HL-60/S4 treated with phorbol 12-myristate 13-acetate at 8.2 ng/mL for 4 days and 3 days (cell line): ENCODE results near the gene ARHGAP19.
"Not testable (repeated sequence)": the region's sequence is repeated elsewhere in the genome, so short reads cannot be mapped to it uniquely, and the experiment has no call there.

Experiments used
- in situ Hi-C: fragments of 300-500 bp; cut with MboI; formaldehyde crosslinking; loops from 2 replicates; pipeline ENCODE4 v1.15.0; 2022; ENCODE audit warnings: low sequenced_read_pairs

ARHGAP19 gene

DNA sequence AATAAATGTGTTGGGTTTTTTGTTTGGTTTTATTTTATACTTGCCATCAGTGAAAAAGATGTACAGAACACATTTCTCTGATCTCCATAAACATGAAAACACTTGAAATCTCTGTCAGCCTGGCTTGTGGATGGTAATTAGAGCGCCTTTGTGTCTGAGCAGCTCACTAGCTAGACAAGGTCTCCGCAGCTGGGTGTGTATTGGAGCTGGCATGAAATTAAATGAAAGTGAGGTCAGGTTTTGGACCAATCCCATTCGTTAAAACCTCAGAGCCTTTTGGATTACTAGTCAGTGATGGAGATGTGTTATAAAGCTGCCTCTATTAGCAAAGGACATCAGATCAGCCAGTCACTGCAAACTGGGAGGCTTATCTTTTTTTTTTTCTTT is 29.4 kb upstream of the ARHGAP19 start:
- in situ Hi-C loops: no loop called here

DNA sequence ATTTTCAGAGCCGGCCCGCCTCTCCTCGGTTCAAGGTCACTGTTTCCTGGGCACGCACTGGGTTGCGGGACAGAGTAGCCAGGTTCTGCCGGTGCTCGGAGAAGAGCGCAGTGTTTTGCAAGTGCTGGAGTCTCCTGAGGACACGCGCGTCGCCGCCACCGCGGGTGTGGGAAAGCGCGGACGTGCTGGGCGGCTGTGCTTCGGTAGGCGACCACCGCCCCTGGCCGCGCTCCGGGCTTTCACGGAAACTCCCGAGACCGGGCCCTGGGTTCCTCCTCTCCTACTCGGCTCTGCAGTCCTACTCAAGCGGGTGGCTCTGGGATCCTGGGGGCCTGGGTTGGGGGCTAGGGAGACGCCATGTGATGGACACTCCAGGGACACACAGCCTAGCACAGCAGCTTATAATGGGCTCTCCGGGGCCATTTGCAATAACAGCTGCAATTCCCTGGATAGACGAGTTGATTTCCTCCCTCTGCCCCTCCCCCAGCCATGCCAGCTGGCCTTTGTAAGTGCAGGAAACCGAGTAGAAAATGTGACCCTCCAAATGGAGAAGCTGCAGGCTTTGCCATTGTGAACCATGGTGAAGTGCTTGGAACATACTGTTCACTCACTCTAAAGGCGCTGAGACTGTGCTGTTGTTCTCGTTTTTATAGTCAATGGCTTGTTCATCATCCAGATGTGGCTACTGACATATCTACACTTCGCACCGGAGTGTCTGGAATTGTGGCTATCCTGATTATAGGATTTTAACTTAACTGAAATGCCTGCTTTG is 28.8 kb upstream of the ARHGAP19 start:
- in situ Hi-C loops: no loop called here

DNA sequence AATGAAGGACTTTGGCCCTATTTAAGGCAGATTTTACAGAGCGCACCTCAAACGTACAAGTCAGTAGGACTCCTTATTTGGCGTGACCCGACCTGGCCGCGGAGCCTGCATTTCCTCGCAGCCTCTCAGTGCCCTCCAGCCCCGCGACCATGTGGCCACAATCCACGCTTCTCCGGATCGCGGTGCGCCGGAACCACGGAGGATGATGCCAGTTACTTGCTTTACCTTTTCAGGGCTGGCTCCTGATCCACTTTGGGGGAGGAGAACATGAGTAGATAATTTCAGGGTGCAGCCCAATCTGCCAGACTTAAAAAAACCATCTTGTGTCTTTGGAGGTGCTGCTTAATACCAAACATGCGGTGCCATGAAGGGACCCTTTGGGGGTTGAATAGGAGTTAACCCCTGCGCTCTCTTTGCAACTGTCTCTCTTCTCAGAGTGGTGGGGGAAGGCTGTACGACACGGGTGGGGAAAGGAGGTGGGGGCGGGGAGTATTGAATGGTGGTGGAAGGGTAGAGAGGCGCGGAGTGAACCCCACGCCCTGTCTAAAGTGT is 28.1 kb upstream of the ARHGAP19 start:
- in situ Hi-C loops: no loop called here

DNA sequence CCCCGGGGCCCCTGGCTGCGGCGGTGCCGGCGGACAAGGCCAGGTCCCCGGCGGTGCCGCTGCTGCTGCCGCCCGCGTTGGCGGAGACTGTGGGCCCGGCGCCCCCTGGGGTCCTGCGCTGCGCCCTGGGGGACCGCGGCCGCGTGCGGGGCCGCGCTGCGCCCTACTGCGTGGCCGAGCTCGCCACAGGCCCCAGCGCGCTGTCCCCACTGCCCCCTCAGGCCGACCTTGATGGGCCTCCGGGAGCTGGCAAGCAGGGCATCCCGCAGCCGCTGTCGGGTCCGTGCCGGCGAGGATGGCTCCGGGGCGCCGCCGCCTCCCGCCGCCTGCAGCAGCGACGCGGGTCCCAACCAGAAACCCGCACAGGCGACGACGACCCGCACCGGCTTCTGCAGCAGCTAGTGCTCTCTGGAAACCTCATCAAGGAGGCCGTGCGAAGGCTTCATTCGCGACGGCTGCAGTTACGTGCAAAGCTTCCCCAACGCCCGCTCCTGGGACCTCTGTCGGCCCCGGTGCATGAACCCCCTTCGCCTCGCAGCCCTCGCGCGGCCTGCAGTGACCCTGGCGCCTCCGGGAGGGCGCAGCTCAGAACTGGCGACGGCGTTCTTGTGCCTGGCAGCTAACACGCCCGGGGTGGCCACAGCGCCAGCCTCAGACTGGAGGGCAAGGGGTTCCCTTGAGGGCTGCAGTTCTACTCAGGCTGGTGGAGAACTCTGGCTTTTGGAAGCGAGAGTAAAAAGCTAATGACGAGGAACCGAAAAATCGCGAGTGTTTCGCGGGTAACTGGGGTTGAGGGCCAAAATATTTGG is 27.4 kb upstream of the ARHGAP19 start:
- in situ Hi-C loops: no loop called here

DNA sequence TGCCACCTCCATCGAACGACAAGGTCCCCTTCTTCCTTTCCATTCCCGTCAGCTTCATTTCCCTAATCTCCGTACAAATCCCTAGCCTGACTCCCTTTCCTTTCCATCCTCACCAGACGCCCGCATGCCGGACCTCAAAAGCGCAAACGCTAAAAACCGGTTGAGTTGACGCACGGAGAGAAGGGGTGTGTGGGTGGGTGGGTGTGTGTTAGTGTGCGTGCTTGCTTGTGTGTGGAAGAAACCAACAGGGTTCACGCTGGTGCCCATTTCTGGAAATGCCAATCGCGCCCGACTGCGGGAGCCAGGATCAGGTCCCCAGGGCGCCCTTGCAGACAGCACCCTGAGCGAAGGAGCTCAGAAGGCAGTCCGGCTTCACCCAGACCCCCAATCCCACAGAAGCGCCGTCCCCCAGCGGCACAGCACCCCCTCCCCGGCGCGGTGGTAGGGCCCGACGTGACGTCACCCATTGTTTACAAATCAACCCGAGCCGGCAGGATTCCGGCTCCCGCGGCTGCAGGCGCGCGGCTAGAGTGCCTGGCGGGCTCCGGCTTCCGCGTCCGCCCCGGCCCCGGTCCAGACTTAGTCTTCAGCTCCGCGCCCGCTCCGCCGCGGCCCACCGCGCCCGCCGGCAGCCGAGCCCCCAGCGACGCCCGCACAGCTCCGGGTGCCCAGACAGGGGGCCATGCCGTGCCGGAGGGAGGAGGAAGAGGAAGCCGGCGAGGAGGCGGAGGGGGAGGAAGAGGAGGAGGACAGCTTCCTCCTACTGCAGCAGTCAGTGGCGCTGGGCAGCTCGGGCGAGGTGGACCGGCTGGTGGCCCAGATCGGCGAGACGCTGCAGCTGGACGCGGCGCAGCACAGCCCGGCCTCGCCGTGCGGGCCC is 26.6 kb upstream of the ARHGAP19 start, which contains the start of gene FRAT1:
FRAT1 (plus strand) TSS at position 500 of the 880 bp plus-strand sequence; CDS start at position 683, 183 bp downstream.
- in situ Hi-C loops: no loop called here

DNA sequence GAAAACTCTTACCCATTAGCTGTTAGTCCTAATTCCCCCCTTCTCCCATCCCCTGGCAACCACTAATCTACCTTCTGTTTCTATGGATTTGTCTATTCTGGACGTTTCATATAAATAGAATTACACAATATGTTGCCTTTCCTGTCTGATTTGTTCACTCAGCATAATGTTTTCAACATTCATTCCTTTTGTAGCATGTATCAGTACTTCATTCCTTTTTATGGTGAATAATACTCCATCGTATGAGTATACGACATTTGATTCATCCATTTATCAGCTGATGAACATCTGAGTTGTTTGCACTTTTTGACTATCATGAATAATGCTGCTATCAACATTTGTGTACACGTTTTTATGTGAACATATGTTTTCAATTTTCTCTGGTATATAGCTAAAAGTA is 22.2 kb upstream of the ARHGAP19 start:
- in situ Hi-C loops: no loop called here

DNA sequence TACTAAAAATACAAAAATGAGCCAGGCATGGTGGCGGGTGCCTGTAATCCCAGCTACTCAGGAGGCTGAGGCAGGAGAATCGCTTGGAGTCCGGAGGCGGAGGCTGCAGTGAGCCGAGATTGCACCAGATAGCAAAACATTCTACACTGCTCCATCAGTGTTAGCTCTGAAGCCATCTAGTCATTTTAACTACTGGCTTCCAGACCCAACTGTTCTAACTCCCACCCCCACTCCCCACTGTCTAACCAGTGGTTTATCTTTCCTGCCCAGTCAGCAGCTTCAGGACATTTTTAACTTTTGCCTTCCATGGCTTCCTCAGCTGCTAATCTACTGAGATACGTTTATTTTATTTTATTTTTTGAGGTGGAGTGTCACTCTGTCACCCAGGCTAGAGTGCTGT is 20.5 kb upstream of the ARHGAP19 start:
- in situ Hi-C loops: no loop called here

DNA sequence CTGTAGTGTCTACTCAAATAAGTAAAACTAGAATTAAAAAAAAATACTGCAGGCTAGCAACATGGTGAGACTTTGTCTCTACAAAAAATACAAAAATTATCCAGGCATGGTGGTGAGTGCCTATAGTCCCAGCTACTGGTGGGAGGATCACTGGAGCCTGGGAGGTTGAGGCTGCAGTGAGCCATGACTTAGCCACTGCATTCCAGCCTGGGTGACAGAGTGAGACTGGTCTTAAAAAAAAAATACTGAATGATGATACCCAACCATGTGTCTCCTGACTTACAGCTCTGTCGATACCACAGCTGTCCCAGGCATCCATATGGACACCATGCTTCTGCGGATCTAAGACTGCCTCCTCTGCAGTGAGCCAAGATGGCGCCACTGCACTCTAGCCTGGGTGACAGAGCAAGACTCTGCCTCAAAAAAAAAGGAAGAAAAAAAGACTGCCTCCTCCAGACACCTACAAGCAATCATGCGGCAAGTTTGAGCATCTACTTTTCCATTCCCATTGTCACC is 18.7 kb upstream of the ARHGAP19 start:
- in situ Hi-C loops: no loop called here

DNA sequence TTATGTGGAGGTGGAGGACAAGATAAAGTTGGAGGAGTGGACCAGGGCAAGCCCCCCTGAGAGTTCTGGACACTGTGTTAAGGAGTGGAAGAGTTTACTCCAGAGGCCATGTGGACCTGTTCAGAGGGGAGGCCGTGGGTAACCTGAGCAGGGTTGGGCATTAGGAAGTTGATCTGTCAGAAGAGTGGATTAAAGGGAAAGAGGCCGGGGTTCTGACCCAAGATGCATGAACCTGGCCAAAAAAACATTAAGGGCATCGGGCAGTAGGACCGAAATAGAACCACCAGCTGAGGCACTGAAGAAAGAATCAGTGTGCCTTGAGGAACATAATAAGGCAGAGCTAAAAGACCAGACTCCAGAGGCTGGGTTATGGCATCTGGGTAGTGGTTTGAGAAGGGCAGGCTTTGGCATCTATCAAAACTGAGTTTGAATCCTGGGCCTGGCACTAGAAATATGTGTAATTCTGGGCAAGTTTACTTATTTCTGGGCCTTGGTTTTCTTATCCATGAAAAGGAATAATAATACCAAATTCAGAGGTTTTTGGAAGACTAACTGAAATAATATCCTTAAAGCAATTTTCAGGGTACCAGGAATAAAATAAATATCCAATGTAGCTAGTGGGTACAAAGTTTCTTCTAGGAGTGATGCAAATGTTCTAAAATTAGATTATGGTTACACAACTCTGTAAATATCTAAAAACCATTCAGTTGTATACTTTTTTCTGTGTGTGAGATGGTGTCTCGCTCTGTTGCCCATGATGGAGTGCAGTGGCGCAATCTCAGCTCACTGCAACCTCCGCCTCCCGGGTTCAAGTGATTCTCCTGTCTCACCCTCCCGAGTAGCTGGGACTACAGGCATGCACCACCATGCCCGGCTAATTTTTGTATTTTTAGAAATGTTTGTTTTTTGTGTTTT is 15.7 kb upstream of the ARHGAP19 start:
- in situ Hi-C loops: no loop called here

DNA sequence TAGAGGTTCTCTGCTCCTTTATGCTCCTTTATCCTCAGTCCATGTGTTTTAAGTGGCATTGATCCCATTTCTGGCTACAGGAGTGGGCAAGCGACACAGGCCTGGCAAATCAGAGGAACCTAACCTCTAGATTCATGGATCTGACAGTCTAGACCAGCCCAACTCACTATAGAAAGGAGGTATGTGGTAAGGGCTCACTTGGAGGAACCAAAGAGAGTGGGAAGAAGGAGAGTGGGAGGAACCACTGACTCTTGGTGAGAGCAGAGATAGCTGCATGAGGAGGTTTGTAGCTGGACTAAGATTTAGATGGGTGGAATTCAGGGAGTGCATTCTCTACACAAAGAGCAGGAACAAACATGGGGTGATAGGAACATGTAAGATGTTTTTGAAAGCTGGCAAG is 15.0 kb upstream of the ARHGAP19 start:
- in situ Hi-C loops: no loop called here

DNA sequence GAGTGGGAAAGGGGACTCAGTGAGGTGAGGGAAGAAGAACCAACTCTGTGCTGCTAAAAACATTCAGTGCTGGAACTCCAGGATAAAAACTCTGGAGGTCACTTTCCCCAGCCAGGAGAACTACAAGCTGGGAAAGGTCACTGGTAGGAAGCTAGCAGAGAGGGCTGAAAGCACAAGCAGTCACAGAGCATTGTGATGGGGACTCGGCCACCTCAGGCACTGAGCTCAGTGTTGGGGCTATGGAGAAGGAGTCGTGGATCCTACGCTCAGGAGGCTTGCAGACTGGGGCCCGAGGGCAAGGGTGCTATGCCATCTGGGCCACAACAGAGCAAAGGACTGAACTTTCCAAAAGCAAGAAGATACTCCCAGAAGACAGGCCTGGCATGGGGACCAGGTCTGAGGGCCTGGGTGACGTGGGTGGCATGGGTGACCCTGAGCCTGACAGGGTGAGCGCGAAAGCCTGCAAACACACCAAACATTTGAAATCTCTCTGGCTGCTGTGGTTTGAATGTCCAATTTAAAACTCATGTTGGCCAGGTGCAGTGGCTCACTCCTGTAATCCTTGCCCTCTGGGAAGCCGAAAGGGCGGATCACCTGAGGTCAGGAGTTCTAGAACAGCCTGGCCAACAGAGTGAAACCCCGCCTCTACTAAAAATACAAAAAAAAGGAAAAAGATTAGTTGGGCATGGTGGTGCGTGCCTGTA is 9.8 kb upstream of the ARHGAP19 start:
- in situ Hi-C loops: no loop called here

DNA sequence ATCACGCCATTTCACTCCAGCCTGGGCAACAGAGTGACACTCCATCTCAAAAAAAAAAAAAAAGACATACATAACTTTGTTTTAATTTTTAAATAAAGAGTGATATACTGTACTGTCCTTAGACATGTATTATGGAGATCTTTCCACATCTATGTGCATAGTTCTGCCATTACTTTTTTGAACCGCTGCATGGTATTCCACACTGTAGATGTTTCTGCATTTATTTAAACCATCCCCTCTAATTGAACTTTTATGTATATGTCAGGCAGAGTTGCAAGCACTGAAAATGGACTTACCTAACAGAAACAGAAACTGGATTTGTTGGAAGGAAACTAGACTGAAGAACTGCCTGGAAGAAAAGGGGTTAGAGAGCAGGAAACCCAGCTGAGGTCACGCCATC is 8.5 kb upstream of the ARHGAP19 start:
- in situ Hi-C loops: no loop called here

DNA sequence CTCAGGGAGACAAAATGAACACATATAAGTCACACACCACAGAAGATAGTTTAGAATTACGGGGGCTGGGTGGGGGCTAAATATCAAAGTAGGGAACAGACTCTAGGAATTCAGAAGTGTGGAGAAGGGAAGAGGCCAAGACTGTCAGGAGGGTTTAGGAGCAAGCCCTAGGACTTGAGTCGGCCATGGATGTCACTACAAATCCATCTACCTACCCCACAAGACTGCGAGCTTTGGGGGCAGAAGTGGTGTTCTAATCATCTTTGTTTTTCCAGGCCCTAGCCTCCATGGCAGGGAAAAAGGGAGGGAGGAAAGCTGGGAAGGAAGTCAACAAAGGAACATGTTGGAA is 5.8 kb upstream of the ARHGAP19 start:
- in situ Hi-C loops: no loop called here

DNA sequence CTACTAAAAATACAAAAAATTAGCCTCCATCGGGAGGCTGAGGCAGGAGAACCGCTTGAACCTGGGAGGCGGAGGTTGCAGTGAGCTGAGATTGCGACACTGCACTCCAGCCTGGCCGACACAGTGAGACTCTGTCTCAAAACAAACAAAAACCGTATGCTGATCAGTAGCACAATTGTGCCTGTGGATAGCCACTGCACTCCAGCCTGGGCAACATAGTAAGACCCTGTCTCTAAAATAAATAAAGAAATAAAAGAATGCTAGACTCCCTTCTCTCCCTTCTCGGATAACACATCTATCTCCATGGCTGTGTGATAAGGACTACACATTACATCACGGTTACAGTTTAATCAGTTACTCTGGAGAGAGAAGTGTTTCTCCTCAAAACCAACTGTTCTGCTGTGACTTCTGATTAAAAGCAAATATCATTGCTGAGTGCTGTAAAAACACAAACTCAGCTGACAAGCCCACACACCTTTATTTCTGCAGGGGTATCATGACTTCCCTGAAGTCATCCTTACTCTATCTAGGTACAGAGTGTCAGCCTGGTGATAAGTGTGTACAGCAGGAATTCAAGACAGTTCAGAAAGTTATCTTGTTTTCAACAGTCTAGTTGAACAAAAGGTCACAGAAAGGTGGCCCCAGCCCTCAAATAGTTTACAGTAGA is 5.3 kb upstream of the ARHGAP19 start:
- in situ Hi-C loops: no loop called here

DNA sequence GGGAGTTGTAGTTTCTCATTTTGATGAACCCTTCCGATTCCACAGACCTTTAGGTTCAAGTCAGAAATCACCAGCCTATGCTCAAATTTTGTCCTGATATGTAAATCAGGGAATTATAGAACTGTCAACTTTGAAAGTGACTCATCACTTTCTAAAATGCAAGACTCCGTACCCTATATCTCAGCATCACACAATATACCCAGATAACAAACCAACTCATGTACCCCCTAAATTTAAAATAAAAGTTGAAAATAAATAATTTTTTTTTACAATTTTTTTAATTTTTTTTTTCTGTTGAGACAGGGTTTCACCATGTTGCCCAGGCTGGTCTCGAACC is 393 bp upstream of the ARHGAP19 start:
- in situ Hi-C loops: no loop called here

DNA sequence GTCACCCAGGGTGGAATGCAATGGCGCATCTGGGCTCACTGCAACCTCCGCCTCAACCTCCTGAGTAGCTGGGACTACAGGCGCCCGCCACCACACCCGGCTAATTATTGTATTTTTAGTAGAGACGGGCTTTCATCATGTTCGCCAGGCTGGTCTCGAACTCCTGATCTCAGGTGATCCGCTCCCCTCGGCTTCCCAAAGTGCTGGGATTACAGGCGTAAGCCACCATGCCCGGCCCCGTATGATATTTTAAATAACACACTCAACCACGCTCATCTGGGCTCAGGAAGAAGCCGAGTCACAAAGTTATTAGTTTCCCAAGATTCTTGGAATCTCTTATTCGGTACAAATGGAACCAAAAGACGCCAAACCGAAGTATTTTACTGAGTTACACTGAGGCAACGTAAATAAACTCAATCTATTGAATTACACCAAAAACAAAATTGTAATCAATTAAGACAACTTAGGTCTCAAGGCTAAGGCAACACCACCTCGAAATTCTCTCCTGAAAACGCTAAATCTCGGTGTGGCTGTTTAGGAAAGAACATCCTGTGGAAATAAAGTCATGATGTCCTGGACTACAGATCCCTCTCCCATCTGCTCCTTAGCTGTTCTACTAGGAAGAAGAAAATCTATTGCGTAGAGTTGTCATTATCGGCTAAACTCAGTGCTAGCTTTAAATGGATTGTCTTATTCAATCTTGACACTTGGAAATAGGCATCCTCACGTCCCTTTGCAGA is 910 bp downstream of the ARHGAP19 start:
- in situ Hi-C loops: no loop called here

DNA sequence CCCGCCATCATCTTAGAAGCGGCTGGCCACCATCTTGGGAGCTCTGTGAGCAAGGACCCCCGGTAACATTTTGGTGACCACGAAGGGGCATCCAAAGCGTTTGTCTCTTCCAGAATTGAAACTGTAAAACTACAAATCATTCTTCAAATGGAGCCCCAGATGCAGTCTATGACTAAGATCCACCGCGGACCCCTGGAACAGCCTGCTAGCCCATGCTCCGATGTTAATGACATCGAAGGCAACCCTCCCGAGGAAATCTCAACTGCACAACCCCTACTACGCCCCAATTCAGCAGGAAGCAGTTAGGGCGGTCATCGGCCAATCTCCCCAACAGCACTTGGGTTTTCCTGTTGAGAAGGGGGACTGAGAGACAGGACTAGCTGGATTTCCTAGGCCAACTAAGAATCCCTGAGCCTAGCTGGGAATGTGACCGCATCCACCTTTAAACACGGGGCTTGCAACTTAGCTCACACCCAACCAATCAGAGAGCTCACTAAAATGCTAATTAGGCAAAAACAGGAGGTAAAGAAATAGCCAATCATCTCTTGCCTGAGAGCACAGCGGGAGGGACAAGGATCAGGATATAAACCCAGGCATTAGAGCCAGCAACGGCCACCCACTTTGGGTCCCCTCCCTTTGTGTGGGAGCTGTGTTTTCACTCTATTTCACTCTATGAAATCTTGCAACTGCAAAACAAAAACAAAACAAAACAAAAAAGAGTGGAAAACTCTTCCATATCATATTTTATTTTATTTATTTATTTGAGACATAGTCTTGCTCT is 1.7 kb downstream of the ARHGAP19 start:
- in situ Hi-C loops: not testable (repeated sequence)
